Effector memory CD8-positive, alpha-beta T cell (primary cell): ENCODE results near the gene RFFL.
A peak's percentile ranks its signal among the peaks of the same experiment; 100 is the strongest.

Experiments
- ATAC-seq: fragments of 150-1000 bp; cut with Tn5 transposase; replicated peaks from 2 replicates; pipeline ENCODE4 v1.10.0; 2021; ENCODE audit warnings: mild to moderate bottlenecking, moderate library complexity
- DNase-seq, 3 experiments: peaks; one replicate each; pipeline ENCODE4 v3.0.0; 2021
- H3K27ac Mint-ChIP-seq, 2 donors: one replicate each; pipeline ENCODE4 v1.8.0; 2022; ENCODE audit warnings: mild to moderate bottlenecking in 2 of 2, mixed read lengths in 2 of 2, moderate library complexity in 2 of 2
- H3K27me3 Mint-ChIP-seq, 2 donors: one replicate each; pipeline ENCODE4 v1.8.0; 2022; ENCODE audit warnings: mixed read lengths in 2 of 2
- H3K36me3 Mint-ChIP-seq: one replicate; pipeline ENCODE4 v1.8.0; 2022; ENCODE audit warnings: mild to moderate bottlenecking, moderate library complexity, mixed read lengths; ENCODE audit not compliant: insufficient read depth
- H3K4me1 Mint-ChIP-seq, 2 donors: one replicate each; pipeline ENCODE4 v1.8.0; 2022; ENCODE audit warnings: low read depth in 2 of 2, mixed read lengths in 2 of 2
- H3K4me3 Mint-ChIP-seq, 2 donors: one replicate each; pipeline ENCODE4 v1.8.0; 2022; ENCODE audit warnings: mild to moderate bottlenecking in 2 of 2, mixed read lengths in 2 of 2, moderate library complexity in 2 of 2
- H3K9me3 Mint-ChIP-seq, 2 donors: one replicate each; pipeline ENCODE4 v1.8.0; 2022; ENCODE audit warnings: mixed read lengths in 2 of 2

Gene RFFL

GRCh38 chr17:35088881-35089585 lies 25.5 kb upstream of the RFFL start:
- peaks cover 29 to 40% of the 10 kb centered on the region in 2 donors for H3K4me1 Mint-ChIP-seq
- peak overlapping the region; percentile 96 to 99 for H3K27ac Mint-ChIP-seq
- H3K36me3 Mint-ChIP-seq: peaks cover 17% of the 10 kb centered on the region
- peak overlapping the region; percentile 94 to 97 for H3K4me3 Mint-ChIP-seq
- ATAC-seq: peak; percentile 82
- H3K27me3 Mint-ChIP-seq: no peaks in the 10 kb centered on the region
- peak; percentile 85 to 91 (median 89) for DNase-seq
- H3K9me3 Mint-ChIP-seq: no peaks in the 10 kb centered on the region

- peaks cover 17% of the 10 kb centered on the region for H3K36me3 Mint-ChIP-seq
- H3K9me3 Mint-ChIP-seq: no peaks in the 10 kb centered on the region
- H3K4me1 Mint-ChIP-seq: peaks cover 31 to 46% of the 10 kb centered on the region in 2 donors
- H3K4me3 Mint-ChIP-seq: peak overlapping the region; percentile 94 to 97
- H3K27me3 Mint-ChIP-seq: no peaks in the 10 kb centered on the region
- ATAC-seq (peak; percentile 1), DNase-seq (peak in 2 of 3 experiments; percentile 9 to 24)
- peak overlapping the region; percentile 96 to 99 for H3K27ac Mint-ChIP-seq
Measured at GRCh38 chr17:35088356-35088880, 24.9 kb upstream of the RFFL start.

- Mint-ChIP-seq H3K36me3 (peaks cover 17% of the 10 kb centered on the region), H3K27me3 (no peaks in the 10 kb centered on the region), H3K9me3 (no peaks in the 10 kb centered on the region), H3K4me3 (peak overlapping the region; percentile 94 to 97), H3K4me1 (peaks cover 36 to 52% of the 10 kb centered on the region in 2 donors), H3K27ac (peak overlapping the region; percentile 96 to 99)
- no peak for ATAC-seq
- peak; percentile 11 to 26 (median 16) for DNase-seq
Measured at GRCh38 chr17:35087731-35088355, 24.3 kb upstream of the RFFL start.

GRCh38 chr17:35086931-35087573 lies 23.5 kb upstream of the RFFL start:
- Mint-ChIP-seq H3K27ac (peak overlapping the region; percentile 96 to 99), H3K36me3 (peaks cover 17% of the 10 kb centered on the region)
- ATAC-seq: no peak

GRCh38 chr17:35086164-35086563 lies 22.7 kb upstream of the RFFL start:
- peak overlapping the region; percentile 94 to 97 for H3K4me3 Mint-ChIP-seq
- peaks cover 44 to 67% of the 10 kb centered on the region in 2 donors for H3K4me1 Mint-ChIP-seq
- ATAC-seq: no peak
- no peaks in the 10 kb centered on the region for H3K9me3 Mint-ChIP-seq
- no peak for DNase-seq
- H3K36me3 Mint-ChIP-seq: peaks cover 17% of the 10 kb centered on the region
- H3K27me3 Mint-ChIP-seq: no peaks in the 10 kb centered on the region
- peak overlapping the region; percentile 96 to 99 for H3K27ac Mint-ChIP-seq

More at GRCh38 chr17:35086931-35087573, 23.5 kb upstream of the RFFL start:
- no peak for DNase-seq
- Mint-ChIP-seq H3K27me3 (no peaks in the 10 kb centered on the region), H3K4me1 (peaks cover 40 to 60% of the 10 kb centered on the region in 2 donors), H3K4me3 (peak overlapping the region; percentile 94 to 97), H3K9me3 (no peaks in the 10 kb centered on the region)

GRCh38 chr17:35084987-35085386 lies 21.5 kb upstream of the RFFL start:
- Mint-ChIP-seq H3K27ac (no peak overlapping the region), H3K4me3 (peak overlapping the region in 1 of 2 donors; percentile 94), H3K36me3 (peaks cover 17% of the 10 kb centered on the region), H3K27me3 (no peaks in the 10 kb centered on the region), H3K9me3 (no peaks in the 10 kb centered on the region), H3K4me1 (peaks cover 52 to 79% of the 10 kb centered on the region in 2 donors)
- ATAC-seq: no peak
- DNase-seq: no peak

GRCh38 chr17:35083071-35083470 lies 19.6 kb upstream of the RFFL start:
- peaks cover 46 to 80% of the 10 kb centered on the region in 2 donors for H3K4me1 Mint-ChIP-seq
- no peaks in the 10 kb centered on the region for H3K9me3 Mint-ChIP-seq
- H3K27ac Mint-ChIP-seq: peak overlapping the region; percentile 4 to 86
- ATAC-seq (no peak), DNase-seq (no peak)
- peak overlapping the region; percentile 41 to 50 for H3K4me3 Mint-ChIP-seq
- H3K36me3 Mint-ChIP-seq: peaks cover 11% of the 10 kb centered on the region
- H3K27me3 Mint-ChIP-seq: no peaks in the 10 kb centered on the region

GRCh38 chr17:35082073-35082657 lies 18.7 kb upstream of the RFFL start:
- no peaks in the 10 kb centered on the region for H3K9me3 Mint-ChIP-seq
- H3K27me3 Mint-ChIP-seq: no peaks in the 10 kb centered on the region
- ATAC-seq (peak; percentile 83), DNase-seq (no peak)
- H3K36me3 Mint-ChIP-seq: peaks cover 4% of the 10 kb centered on the region
- H3K4me3 Mint-ChIP-seq: peak overlapping the region in 1 of 2 donors; percentile 59
- H3K4me1 Mint-ChIP-seq: peaks cover 40 to 79% of the 10 kb centered on the region in 2 donors
- H3K27ac Mint-ChIP-seq: peak overlapping the region; percentile 4 to 86

- Mint-ChIP-seq H3K9me3 (no peaks in the 10 kb centered on the region), H3K4me3 (no peak overlapping the region), H3K27ac (peak overlapping the region; percentile 4 to 86), H3K4me1 (peaks cover 36 to 73% of the 10 kb centered on the region in 2 donors), H3K36me3 (peaks cover 4% of the 10 kb centered on the region), H3K27me3 (no peaks in the 10 kb centered on the region)
- DNase-seq (no peak), ATAC-seq (no peak)
Measured at GRCh38 chr17:35081638-35082037, 18.1 kb upstream of the RFFL start.

- H3K27ac Mint-ChIP-seq: peak overlapping the region; percentile 30 to 70
- no peaks in the 10 kb centered on the region for H3K27me3 Mint-ChIP-seq
- ATAC-seq: no peak
- no peaks in the 10 kb centered on the region for H3K9me3 Mint-ChIP-seq
- peaks cover 31 to 65% of the 10 kb centered on the region in 2 donors for H3K4me1 Mint-ChIP-seq
- H3K36me3 Mint-ChIP-seq: peaks cover 4% of the 10 kb centered on the region
- no peak for DNase-seq
- peak overlapping the region; percentile 47 to 54 for H3K4me3 Mint-ChIP-seq
Measured at GRCh38 chr17:35080536-35080935, 17.0 kb upstream of the RFFL start.

- Mint-ChIP-seq H3K27ac (peak overlapping the region; percentile 30 to 70), H3K4me3 (peak overlapping the region in 1 of 2 donors; percentile 54), H3K4me1 (peaks cover 36 to 64% of the 10 kb centered on the region in 2 donors), H3K9me3 (no peaks in the 10 kb centered on the region), H3K27me3 (no peaks in the 10 kb centered on the region), H3K36me3 (peaks cover 4% of the 10 kb centered on the region)
- ATAC-seq (no peak), DNase-seq (no peak)
Measured at GRCh38 chr17:35079547-35080423, 16.3 kb upstream of the RFFL start.

GRCh38 chr17:35076874-35077273 lies 13.4 kb upstream of the RFFL start:
- Mint-ChIP-seq H3K4me1 (peaks cover 47 to 69% of the 10 kb centered on the region in 2 donors), H3K4me3 (no peak overlapping the region), H3K27ac (no peak overlapping the region), H3K36me3 (peaks cover 4% of the 10 kb centered on the region), H3K9me3 (no peaks in the 10 kb centered on the region), H3K27me3 (no peaks in the 10 kb centered on the region)
- DNase-seq (no peak), ATAC-seq (no peak)
